ENCODE measurements around the gene KIF16B. TPM values are rescaled to one million over a fixed set of nuclear protein-coding genes. Genes with fewer than 3 reads are reported as not detected.

KIF16B gene
- total RNA-seq, 1 donor from 2014 or later, result 17.8 TPM

DNA sequence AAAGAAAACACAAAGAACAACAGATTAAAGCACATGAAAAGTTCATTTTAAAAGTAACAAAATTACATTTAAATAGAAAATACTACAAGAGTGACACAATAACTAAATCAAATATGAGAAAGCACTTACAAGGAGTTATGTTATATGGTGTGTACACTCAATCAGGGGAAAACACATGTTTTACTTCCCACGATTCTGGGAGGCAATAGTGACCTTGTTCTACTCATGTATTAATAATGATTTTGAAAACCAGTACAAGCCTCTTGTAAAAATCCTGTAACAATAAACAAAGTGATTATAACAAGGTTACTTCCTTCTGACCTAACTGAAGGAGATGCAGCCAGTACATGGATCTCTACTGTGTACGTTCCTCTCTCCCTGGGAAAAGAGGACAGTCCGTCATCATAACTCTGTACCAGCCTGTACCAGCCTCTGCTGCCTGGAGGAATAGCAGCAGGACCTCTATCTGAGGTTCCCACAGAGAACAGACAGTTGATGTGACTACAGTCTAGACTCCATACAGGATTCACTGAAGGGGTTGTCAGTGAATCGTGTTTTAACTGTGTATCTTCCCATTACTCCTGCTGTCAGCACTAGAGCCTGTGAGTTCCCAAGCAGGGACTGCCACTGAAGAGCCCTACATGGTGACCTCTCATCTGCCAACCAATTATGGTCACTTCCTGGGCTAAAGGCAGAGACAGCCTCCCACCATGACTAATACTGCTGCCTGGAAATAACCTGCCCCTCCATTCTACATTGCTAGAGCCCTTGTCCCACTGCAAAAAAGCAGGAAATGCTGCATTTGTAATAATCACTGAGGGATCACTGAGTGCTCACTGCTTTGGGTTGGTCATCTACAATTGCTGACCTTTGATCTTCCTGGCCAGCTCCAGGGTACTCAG is 149.7 kb downstream of the KIF16B start:
- intact Hi-C loops (cut with micrococcal nuclease), result no loop called here
- DNase-seq (no peak), ATAC-seq (no peak)

DNA sequence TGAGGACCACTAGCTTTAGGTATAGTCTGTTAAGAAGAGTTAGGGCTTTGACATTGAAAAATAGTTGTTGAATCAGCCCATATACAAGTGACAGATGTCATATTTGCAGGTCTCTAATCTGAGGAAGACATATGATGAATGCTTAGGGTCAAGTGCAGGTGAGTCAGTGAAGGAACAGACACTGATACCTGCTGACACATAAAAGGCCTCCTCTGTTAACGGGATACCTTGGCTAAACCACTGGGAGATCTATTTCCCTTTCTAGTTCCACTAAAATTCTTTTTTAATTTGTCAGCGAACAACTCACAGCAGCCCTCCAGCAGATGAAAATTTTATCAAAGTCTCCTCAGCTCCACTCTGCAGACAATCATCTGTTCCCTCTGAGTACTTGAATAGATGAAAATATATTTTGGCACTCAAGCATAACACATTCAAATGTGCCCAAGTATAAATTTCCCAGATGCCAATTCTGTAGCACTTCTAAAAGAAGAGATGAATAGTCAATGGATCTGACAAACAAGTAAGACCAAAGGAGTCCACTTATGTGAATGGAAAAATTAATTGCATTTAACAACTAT is 154.0 kb downstream of the KIF16B start:
- peak; percentile 64 for ATAC-seq
- intact Hi-C loops (cut with micrococcal nuclease), result no loop called here
- DNase-seq, result no peak

DNA sequence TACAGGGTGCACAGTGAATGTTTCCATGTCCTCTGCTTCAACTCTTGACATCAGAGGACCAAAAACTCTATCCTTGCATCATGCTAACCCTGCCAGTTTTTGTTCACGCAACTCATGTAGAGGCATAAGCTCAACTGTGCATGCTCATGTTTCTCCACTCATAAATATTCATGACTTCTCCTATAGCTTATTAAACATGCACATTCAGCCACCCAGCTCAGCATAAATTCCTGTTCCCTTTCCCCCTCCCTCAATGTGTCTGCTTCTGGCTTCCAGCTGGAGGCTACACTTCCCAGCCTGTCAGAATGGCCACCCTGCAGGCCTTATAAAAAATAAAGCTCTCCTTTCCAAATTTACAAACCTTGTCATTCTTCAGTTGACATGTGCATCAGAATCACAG is 154.6 kb downstream of the KIF16B start:
- intact Hi-C loops (cut with micrococcal nuclease), result no loop called here
- DNase-seq, result no peak
- ATAC-seq, result no peak

DNA sequence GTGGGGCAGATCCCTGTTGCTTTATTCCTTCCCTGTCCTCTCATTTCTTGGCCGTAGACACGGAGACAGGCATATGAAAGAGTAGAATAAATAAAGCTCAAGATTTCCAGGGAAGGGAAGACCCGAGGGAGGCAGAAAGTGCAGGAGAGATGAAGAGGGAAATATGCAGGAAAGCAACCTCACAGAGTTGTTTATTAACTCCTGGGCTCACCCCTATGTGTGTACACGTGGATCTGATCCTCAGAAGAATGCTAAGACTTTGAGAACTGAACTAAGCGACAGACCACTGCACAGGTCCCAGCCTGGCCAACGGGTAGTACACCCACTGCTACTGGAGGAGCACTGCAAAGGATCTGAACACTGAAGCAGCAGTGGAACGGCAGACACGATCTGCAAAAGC is 156.2 kb downstream of the KIF16B start:
- no peak for DNase-seq
- ATAC-seq, result no peak
- intact Hi-C loops (cut with micrococcal nuclease), result no loop called here

DNA sequence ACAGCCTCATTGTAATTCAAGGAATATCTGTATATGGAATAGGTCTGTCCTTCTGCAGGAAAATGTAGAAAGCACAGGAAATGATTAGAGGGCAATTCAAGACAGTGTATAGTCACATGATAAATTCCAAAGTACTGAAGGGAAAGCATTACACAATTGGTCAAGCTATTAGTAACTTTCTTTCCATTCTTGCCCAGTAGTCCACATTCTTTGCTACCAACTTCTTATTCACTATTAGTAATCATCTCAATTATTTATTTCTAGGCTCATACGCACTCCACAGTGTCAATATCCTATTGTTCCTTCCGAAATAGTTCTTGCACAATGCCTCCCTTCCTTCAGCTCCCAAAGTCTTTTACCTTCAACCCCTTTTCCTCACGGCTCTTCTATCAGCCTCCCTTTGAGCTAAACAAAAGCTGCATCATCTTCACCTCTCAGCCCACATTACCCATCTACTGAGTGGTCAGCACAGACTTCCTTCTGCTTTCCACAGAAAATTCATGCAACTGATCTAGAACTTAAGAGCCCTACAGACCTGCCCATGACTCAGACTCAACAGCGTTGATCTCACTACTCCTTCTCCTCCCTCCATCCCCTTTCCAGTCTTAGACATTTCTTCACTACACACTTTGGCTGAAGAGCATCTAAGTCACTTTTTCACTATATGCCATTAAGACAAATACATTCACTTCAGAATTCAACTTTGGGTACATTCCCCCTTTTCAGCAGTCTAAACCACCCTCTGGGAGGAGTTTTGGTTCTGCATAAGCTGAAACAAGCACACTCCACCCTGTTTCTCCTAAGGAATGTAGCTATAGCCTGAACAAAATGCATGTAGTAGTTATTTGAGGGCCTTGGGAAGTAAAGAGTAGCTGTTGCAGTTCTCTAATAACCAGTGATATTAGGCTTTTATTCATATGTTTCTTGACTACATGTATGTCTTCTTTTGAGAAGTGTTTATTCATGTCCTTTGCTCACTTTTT is 157.9 kb downstream of the KIF16B start:
- DNase-seq (no peak), ATAC-seq (no peak)
- intact Hi-C loops (cut with micrococcal nuclease), result no loop called here

DNA sequence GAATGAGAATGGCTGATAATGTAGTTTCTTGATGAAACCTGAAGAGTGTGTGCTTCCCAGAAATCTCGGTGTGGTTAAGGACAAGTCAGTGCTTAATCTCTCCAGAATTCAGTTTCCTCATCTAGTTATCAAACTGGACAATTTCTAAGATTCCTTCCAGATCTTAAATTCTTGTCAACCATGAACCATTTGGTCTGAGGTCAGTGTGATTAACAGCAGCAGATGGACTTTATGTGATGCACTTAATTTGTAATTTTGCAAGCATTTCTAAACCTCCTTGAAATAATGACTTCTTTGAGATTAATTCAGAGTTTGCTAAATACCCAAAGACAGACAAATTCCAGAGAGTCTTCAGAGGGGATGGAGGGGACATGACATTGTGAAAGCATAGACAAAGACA is 160.3 kb downstream of the KIF16B start:
- intact Hi-C loops (cut with micrococcal nuclease), result no loop called here
- ATAC-seq, result no peak
- no peak for DNase-seq

DNA sequence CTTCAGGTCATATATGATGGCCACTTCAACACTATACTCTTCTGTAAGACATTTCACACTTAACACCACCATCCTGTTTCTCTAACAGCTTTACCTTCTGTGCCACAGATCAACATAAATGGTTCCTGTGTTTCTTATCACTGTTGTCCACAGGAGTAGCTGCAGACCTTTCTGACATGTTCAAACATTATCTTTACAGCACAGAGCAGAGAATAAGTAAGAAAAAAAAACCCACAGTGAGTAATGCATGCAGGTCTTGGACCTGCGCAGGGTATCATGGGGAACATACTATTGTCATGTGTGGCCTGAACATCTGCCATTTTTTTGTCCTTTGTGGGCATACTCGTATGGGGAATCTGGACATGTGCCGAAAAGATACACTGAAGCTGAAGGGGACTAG is 161.9 kb downstream of the KIF16B start:
- intact Hi-C loops (cut with micrococcal nuclease), result no loop called here
- ATAC-seq (no peak), DNase-seq (no peak)

DNA sequence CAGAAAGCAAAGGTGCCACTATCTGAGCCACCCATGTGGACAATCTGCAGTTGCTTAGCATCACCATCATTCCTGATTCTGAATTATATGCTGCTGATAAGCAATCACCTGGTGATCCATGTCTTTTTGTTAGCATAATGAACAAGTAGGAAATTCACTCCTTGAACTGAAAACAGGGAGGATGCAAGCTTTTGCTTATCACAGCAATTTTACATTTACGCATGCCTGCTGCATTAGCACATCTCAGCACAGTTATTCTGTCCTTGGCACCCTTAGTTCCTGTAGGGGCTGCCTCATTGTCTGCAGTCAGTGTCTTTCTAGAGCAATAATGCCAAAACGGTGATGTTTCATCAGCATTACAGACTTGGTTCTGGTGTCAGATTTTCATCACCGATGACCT is 162.6 kb downstream of the KIF16B start:
- intact Hi-C loops (cut with micrococcal nuclease), result no loop called here
- ATAC-seq (no peak), DNase-seq (no peak)

DNA sequence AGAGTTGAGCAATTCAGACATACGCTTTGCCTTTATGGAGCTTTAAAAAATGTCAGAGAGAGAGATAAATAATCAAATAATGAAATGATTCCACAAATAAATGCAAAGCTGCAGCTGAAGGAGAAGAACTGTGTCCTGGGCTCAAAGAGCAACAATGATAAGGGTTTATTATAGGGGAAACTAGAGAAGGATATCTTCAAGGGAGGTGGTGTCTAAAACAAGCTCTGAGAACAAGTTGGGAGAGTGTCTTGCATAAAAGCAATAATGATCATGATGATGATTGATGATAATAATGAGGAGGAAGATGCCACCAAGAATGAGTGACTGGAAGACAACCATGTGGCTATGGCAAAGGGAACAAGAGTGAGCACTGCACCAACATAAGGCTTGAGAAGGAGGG is 164.3 kb downstream of the KIF16B start:
- intact Hi-C loops (cut with micrococcal nuclease), result no loop called here
- no peak for ATAC-seq
- no peak for DNase-seq

DNA sequence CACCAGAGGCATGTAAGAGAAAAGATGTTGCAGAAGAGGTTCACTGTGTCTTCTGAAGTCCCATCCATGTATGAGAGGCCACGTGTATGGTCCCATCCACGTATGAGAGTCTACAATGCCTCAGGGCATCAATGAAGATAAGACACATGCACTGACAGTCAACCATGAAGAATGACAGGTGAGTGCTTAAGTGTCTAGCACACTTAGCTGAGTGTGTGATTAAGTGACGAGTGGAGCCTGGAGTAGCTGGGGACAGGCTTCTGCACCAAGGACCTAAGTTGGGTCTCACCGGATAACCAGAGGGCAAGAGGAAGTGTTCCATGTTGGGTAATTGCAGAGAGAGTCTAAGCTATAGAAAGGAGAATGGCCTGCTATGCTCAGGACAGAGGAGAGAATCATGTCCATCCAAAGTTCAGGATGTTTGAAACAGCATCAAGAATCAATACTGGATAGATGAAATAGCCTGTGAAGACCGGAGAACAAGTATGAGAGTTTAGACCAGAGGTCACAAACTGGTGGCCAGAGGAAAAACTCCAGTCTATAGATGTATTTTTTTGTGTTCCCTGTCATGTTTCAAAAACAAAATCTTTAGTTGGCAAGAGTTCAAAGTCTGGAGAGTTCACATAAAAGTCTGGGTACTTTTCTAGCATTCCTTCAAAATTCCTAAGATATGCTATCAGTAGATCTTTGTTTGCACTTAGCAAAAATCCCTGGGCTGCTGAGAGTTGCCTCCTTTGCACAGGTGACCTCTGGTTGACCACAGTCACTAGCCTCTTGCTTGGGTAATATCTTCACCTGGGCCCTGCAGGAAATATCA is 165.8 kb downstream of the KIF16B start:
- intact Hi-C loops (cut with micrococcal nuclease), result no loop called here
- no peak for ATAC-seq

DNA sequence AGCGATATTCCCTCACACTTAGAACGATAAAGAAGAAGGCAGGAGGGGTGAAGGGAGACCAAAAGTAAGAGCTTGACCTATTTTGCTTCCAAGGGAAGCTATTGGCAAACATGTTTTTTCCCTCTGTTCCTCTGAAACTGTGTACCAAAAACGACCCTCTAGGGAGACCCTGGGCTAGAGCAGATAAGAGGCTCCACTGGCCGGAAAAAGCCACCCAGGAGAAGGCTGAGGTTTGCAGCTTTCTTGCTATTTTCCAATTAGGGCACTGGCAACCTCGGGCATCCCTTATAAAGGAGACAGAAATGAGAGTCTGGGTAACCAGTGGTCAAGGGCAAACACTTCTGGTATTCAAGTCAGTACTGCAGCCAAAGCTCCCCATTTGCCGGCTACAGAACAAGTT is 168.0 kb downstream of the KIF16B start:
- intact Hi-C loops (cut with micrococcal nuclease), result no loop called here
- DNase-seq, result no peak
- no peak for ATAC-seq

More for the DNA sequence above, 165.8 kb downstream of the KIF16B start:
- DNase-seq, result no peak

DNA sequence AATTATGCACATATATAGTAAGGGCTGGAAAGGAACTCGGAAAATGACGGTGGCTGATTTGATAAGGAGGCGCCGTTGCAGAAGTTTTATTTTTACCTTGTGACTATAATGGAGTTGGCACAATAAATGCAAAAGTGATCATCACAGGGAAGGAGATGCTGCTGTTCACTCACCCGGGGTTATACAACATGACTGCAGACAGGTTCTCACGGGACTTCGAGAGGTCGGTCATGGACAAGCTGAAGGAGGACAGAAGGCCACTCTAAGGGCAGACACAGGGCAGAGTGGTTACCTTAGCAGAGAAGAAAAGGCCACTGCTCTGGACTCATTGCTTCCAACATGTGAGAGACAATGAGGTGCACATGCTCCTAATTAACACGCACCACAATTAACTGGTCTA is 168.6 kb downstream of the KIF16B start:
- ATAC-seq (peak; percentile 49), DNase-seq (no peak)
- intact Hi-C loops (cut with micrococcal nuclease), result no loop called here

DNA sequence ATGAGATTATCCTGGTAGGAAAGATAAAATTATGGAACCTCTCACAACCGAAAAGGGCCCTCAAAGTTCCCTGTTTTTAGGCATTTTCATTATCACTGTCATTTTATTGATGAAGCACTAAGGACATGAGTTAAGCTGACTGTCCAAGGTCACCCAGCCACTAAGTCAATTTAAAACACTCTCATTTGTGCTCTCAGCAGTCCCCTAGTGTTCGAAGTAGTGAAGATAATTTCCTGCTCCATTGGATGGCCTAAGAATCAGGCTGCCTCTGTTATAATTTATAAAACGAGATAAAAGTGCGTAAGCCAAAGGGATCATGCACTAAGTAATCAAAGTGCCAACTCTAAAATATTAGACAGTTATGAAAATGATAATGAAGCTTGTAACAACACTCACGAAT is 169.1 kb downstream of the KIF16B start:
- intact Hi-C loops (cut with micrococcal nuclease), result no loop called here
- DNase-seq, result no peak

DNA sequence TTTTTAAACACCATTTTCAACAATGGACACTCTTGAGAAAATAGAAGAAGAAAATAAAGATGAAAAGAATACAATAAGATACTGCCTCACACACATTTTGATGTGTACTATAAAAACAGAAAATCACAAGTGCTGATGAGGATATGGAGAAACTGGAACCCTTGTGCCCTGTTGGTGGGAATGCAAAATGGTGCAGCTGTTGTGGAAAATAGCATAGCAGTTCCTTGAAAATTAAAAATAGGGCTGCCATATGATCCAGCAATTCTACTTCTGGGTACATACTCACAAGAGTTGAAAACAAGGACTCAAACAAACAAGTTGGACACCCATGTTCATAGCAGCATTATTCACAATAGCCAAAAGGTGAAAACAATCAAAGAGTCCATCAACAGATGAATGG is 173.0 kb downstream of the KIF16B start:
- no peak for DNase-seq
- ATAC-seq, result no peak
- intact Hi-C loops (cut with micrococcal nuclease), result no loop called here

More for the DNA sequence above, 169.1 kb downstream of the KIF16B start:
- ATAC-seq, result no peak

DNA sequence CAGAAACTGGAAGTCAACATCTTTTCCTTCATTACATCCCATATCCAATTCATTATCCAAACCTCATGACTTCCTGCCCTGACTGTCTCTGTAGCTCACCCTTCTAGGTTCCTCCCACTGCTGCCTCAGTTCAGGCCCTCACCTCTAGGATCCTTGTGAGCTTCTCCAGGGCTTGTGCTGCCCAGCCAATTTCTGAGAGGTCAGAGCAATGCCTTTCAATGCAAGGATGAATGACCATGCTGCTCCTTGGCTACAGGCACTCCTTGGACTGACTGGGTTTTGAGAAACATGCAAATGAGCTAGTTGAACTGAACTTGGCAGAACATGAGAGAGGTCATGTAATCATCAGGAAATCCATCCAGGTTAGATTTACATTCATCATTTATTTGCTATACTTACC is 173.4 kb downstream of the KIF16B start:
- DNase-seq, result no peak
- intact Hi-C loops (cut with micrococcal nuclease), result no loop called here
- ATAC-seq, result no peak

DNA sequence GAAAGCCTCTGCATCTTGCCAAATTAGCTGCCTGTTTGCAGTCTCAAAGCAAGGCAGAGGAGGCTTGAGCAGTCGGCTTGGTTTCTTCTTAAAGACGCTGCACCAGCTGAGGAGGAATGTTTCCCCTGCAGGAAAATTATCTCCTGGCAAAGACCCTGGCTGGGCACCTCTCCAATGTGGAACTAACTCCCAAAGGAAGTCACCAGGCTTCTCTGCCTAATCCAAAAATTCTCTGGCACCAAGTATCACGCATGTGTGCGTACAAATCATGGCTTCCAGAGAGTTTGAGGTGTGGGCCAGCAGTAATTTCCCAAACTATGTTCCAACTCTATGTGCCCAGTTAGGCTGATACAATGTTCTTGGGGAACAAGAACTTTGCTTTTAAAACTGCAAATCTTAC is 176.2 kb downstream of the KIF16B start:
- DNase-seq (peak; percentile 71), ATAC-seq (peak; percentile 94)
- intact Hi-C loops (cut with micrococcal nuclease), result no loop called here

DNA sequence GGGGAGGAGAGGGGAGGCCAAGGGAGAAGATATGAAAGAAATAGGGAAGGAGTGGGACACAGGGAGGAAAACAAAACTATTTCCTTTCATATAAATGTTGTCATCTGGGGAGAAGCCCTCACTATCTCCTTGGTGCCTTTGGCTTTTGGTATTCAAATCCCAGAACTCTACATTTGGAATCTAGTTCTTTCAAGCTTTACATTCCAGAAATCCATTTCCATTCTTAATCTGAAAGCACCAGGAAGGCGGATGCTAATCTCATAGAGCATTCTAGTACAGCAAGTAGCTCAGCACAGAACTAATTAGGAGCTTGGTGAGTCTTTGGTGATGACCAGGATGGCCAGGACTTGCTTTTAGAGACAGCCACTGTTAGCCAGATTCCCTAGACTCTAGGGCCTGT is 177.9 kb downstream of the KIF16B start:
- ATAC-seq (no peak), DNase-seq (no peak)
- intact Hi-C loops (cut with micrococcal nuclease), result no loop called here

DNA sequence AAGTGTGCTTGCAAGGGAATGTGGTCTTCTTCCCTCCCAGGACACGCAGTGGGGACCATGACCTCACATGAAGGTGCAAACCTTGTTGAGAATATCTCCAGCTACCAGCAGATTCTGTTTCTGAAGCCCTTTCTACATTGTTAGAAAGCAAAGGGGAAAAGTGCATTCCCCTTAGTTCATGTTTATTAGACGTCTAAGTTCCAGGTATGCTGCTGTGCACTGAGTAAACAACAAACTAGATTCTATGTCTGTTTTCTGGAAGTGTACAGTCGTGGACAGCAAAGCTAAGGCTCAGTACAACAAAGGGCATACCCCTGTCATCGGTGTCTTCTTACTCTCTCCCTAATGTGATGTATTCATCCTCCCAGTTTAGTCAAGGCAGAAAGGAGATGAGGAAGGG is 178.5 kb downstream of the KIF16B start:
- no peak for DNase-seq
- intact Hi-C loops (cut with micrococcal nuclease), result no loop called here
- no peak for ATAC-seq

DNA sequence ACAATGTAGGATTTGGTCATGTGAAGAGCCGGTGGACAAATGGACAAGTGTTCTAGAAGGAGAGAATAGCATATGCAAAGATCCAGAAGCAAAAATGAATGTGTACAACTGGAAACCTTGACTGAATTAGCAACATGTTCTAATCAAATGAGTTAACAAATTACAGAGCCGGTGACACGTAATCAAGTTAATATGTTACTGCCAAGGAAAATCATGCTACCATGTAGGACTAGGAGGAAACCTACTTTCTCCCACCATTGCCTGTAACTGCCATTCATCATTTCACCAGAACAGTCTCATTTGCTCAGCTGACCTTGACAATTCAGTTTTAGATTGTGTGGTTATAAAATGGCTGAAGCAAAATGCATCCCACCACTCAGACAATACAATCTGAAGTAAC is 179.4 kb downstream of the KIF16B start:
- intact Hi-C loops (cut with micrococcal nuclease), result no loop called here
- no peak for ATAC-seq
- no peak for DNase-seq
